ENCODE data around the gene WIPF1.

- TF ChIP-seq CTCF (IDR thresholded peaks at IDR 0.05 in 2 of 3, conservative IDR thresholded peaks at IDR 0.05 in 1 of 3; ENCODE audit: borderline replicate concordance in 1 of 3, insufficient read depth in 1 of 3, low read depth in 2 of 3, low read length in 2 of 3) (no peak), POLR2AphosphoS5 (IDR thresholded peaks at IDR 0.05; ENCODE audit: low read depth, low read length) (no peak), FOSL1 (IDR thresholded peaks at IDR 0.05; ENCODE audit: low read depth) (no peak), EGR1 (IDR thresholded peaks at IDR 0.05; ENCODE audit: low read depth) (no peak)
These were observed 61.6 kb downstream of the WIPF1 start for GRCh38 chr2:174535757-174536703.

All from HCT116 (cell line).